ENCODE results near the gene MISP. TPM values are rescaled to one million over a fixed set of nuclear protein-coding genes. Genes with fewer than 3 reads are reported as not detected.

Gene MISP
- polyA plus RNA-seq, 2 of the 4 experiments (the other 2 are of a cell fraction): 46.5 to 62.7 TPM

DNA sequence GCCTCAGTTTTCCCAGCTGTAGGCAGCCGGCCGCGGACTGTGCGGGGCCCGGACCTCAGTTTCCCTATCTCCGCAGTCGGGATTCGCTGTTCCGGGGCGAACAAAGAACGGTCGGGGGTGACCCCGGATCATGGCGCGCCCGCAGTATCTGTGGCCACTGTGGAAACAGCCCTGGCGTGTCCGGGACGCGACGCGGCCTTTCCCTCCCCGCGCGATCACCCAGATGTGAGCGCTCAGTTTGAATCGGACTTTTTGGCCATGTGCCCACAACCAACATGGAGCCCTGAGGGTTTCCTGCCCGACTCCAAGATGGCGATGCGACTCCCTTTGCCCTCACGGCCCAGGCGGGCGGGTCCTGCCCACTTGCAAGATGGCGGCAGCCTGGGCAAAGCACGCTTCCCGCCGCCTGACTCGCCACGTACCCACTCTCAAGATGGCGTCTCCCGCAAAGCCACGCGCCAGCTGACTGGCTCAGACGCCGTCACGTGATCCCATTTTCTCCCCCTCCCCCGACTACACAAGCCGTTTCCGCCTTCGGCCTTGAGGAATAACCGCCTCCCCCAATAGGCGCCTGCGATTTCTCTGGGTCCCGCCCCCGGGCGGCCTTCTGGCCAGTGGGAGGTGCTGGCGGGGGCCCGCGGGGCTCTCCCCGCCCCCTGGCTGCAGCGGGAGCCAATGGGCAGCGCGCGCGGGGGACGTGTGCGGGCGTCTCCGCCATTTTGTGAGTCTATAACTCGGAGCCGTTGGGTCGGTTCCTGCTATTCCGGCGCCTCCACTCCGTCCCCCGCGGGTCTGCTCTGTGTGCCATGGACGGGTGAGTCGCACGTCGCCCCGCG lies 46.0 kb downstream of the MISP start, which contains the start of gene PTBP1 (continued):
- TF ChIP-seq NFE2L2 (conservative IDR thresholded peaks at IDR 0.05; ENCODE audit: low read length) (no peak), GATA3 (IDR thresholded peaks at IDR 0.05; ENCODE audit: borderline replicate concordance) (no peak; the same call in 1 of the 2 replicates), JUNB (IDR thresholded peaks at IDR 0.05) (no peak), RCOR1 (IDR thresholded peaks at IDR 0.05; ENCODE audit: low read depth, low read length) (no peak), POLR2A (IDR thresholded peaks at IDR 0.05; ENCODE audit: low read length) (peak; percentile 82), JUN (IDR thresholded peaks at IDR 0.05) (peak in 1 of 2 experiments; percentile 93; a peak in 2 of 5 replicates), TFCP2L1 (CRISPR knock-in tag; IDR thresholded peaks at IDR 0.05) (no peak), NR3C1 (IDR thresholded peaks at IDR 0.05) (no peak), CBX2 (IDR thresholded peaks at IDR 0.05; ENCODE audit: borderline replicate concordance, low read depth) (no peak), EHF (CRISPR knock-in tag; IDR thresholded peaks at IDR 0.05) (no peak)
- TF ChIP-seq, protein P1, sequence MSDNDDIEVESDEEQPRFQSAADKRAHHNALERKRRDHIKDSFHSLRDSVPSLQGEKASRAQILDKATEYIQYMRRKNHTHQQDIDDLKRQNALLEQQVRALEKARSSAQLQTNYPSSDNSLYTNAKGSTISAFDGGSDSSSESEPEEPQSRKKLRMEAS (IDR thresholded peaks at IDR 0.05): peak; percentile 93
- TF ChIP-seq, protein P2, sequence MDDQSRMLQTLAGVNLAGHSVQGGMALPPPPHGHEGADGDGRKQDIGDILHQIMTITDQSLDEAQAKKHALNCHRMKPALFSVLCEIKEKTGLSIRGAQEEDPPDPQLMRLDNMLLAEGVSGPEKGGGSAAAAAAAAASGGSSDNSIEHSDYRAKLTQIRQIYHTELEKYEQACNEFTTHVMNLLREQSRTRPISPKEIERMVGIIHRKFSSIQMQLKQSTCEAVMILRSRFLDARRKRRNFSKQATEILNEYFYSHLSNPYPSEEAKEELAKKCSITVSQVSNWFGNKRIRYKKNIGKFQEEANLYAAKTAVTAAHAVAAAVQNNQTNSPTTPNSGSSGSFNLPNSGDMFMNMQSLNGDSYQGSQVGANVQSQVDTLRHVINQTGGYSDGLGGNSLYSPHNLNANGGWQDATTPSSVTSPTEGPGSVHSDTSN (IDR thresholded peaks at IDR 0.05): peak; percentile 54; the same call in 1 of the 2 replicates
- TF ChIP-seq, protein P3, sequence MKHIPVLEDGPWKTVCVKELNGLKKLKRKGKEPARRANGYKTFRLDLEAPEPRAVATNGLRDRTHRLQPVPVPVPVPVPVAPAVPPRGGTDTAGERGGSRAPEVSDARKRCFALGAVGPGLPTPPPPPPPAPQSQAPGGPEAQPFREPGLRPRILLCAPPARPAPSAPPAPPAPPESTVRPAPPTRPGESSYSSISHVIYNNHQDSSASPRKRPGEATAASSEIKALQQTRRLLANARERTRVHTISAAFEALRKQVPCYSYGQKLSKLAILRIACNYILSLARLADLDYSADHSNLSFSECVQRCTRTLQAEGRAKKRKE (CRISPR knock-in tag; IDR thresholded peaks at IDR 0.05; ENCODE audit: low read depth): no peak

DNA sequence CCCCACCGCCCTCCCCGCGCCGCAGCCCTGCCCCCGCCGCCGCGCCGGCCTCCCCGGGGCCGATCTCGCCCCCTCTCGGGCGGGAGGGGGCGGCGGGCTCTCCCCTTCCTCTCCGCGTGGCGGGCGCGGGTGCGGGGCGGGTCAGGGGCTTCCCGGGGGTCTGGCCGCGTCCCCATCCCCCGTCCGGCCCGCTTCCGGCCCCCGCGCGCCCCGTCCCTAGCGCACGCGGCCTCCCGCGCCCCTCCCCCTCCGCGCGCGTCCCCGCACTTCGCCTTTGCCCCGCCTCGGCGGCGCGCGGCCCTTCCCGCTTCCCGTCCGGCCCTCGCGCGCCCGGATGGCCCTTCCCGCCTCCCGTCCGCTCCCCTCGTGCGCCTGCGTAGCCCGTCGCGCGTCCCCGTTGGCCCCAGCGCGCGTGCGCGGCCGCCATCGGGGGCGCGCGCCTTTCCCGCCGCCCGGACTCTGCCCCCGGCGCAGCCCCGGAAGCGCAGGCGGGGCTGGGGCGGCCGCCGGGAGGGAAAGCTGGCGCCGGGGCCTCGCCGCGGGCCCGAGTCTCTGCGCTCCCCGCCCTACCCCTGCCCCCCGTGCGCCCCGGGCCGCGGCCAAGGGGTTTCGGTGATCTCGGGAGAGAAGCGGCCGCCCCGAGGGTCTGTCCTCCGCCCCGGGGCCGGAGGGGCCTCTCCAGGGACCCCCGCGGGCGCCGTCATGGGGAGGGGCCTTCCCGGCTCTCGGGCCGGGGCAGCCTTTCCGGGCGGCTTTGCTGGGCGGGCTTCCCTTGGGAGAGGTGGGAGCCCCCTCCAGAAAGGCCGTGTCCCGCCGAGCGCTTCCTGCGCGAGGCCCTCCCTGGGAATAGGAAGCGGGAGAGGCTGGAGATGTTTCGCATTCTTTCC lies 46.9 kb downstream of the MISP start:
- FAIRE-seq (no peak), ATAC-seq (peak in 1 of 2 experiments; percentile 41; a peak in 3 of 6 replicates), DNase-seq (ENCODE audit: low read depth in 1 of 2, low spot score in 1 of 2) (peak; percentile 67 to 91)
- Histone ChIP-seq H3K4me2 (peak overlapping the region; percentile 86), H3K9me3 (no peaks in the 10 kb centered on the region), H3K4me1 (peaks cover 42% of the 10 kb centered on the region), H3K27ac (peak overlapping the region; percentile 100), H3K4me3 (peak overlapping the region; percentile 100)
- ChIA-PET CTCF (no interaction called here), POLR2A (no interaction called here)
- WGBS (ENCODE audit: missing lambda C conversion rate): 1% methylated on average over 19 of the region's 129 CpGs
- TF ChIP-seq KDM1A (IDR thresholded peaks at IDR 0.05; ENCODE audit: low read depth) (no peak), ZFP36 (IDR thresholded peaks at IDR 0.05; ENCODE audit: borderline replicate concordance, partially characterized antibody) (no peak), TP53 (CRISPR knock-in tag; IDR thresholded peaks at IDR 0.05) (no peak), BHLHE40 (IDR thresholded peaks at IDR 0.05; ENCODE audit: low read depth, low read length) (no peak), CBX8 (IDR thresholded peaks at IDR 0.05) (no peak), EHMT2 (IDR thresholded peaks at IDR 0.05; ENCODE audit: low read depth) (no peak), MYC (IDR thresholded peaks at IDR 0.05; ENCODE audit: borderline replicate concordance, low read length) (peak; percentile 63; the same call in 1 of the 2 replicates), JUNB (IDR thresholded peaks at IDR 0.05) (no peak), RARB (CRISPR knock-in tag; IDR thresholded peaks at IDR 0.05) (no peak), PHF8 (IDR thresholded peaks at IDR 0.05; ENCODE audit: borderline replicate concordance, low read depth) (no peak), EHF (CRISPR knock-in tag; IDR thresholded peaks at IDR 0.05) (no peak), CEBPB (IDR thresholded peaks at IDR 0.05) (no peak), HOXA7 (CRISPR knock-in tag; IDR thresholded peaks at IDR 0.05) (no peak), JUN (IDR thresholded peaks at IDR 0.05) (peak; percentile 58 to 75; a peak in 4 of 5 replicates), RFX5 (IDR thresholded peaks at IDR 0.05) (no peak), NR3C1 (IDR thresholded peaks at IDR 0.05) (no peak), HDAC2 (IDR thresholded peaks at IDR 0.05) (no peak), ZC3H11A (IDR thresholded peaks at IDR 0.05) (no peak), SREBF2 (IDR thresholded peaks at IDR 0.05) (no peak)
- TF ChIP-seq, protein P1 (IDR thresholded peaks at IDR 0.05): peak; percentile 59; the same call in 1 of the 2 replicates
- TF ChIP-seq, protein P4, sequence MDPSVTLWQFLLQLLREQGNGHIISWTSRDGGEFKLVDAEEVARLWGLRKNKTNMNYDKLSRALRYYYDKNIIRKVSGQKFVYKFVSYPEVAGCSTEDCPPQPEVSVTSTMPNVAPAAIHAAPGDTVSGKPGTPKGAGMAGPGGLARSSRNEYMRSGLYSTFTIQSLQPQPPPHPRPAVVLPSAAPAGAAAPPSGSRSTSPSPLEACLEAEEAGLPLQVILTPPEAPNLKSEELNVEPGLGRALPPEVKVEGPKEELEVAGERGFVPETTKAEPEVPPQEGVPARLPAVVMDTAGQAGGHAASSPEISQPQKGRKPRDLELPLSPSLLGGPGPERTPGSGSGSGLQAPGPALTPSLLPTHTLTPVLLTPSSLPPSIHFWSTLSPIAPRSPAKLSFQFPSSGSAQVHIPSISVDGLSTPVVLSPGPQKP (IDR thresholded peaks at IDR 0.05; ENCODE audit: low read depth, low read length): no peak
- TF ChIP-seq, protein P2 (IDR thresholded peaks at IDR 0.05): no peak
- TF ChIP-seq, protein P5, sequence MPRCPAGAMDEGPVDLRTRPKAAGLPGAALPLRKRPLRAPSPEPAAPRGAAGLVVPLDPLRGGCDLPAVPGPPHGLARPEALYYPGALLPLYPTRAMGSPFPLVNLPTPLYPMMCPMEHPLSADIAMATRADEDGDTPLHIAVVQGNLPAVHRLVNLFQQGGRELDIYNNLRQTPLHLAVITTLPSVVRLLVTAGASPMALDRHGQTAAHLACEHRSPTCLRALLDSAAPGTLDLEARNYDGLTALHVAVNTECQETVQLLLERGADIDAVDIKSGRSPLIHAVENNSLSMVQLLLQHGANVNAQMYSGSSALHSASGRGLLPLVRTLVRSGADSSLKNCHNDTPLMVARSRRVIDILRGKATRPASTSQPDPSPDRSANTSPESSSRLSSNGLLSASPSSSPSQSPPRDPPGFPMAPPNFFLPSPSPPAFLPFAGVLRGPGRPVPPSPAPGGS (IDR thresholded peaks at IDR 0.05): 0 out of 3 replicates have a peak, but pooled peaks have one; percentile 9
- TF ChIP-seq, protein P6, sequence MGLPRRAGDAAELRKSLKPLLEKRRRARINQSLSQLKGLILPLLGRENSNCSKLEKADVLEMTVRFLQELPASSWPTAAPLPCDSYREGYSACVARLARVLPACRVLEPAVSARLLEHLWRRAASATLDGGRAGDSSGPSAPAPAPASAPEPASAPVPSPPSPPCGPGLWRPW (IDR thresholded peaks at IDR 0.05): no peak
